Right forelimb (tissue), 1 donor: Measurements from ENCODE around the gene CFAP410.
A peak's percentile ranks its signal among the peaks of the same experiment; 100 is the strongest.
"Not testable (repeated sequence)": the region's sequence is repeated elsewhere in the genome, so short reads cannot be mapped to it uniquely, and the experiment has no call there.

Source experiments
- DNase-seq: peaks from one replicate; pipeline ENCODE4 v3.0.0-alpha.2; 2018

CFAP410 gene

DNA sequence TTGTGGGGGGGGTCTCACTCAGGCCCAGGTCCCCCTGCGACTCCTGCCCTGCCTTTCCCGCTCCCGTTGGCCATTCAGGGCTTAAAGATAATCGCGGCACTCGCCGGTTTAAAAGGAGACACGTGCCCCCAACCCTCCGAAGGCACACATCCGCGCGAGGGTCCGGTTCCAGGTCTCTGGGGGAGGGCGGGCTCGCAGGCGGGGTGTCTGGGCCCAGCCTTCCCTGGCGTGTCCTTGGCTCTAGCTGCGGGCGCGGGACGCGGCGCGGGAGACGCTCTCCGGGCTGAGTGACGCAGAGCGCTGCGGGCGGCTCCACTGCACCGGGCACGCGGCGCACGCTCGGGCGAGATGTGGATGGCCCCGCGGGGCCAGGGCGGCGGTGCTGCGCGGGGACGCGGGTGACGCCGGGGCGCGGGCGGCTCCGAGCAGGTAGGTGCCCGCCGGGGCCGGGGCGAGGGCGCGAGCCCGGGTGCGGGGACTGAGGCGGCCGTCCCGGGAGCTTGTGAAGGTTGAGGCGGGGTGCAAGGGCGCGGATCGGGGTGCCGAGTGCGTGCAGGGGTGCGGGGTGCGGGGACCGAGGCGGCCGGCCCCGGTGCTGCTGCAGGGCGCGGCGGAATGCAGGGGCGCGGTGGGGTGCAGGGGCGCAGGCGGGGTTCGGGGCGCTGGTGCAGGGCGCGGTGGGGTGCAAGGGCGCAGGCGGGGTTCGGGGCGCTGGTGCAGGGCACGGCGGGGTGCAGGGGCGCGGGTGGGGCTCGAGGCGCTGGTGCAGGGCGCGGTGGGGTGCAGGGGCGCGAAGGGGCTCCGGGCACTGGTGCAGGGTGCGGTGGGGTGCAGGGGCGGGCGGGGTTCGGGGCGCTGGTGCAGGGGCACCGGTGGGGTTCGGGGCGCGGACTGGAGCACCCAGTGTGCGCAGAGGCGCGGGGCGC is 10.9 kb upstream of the CFAP410 start:
- DNase-seq: no peak

DNA sequence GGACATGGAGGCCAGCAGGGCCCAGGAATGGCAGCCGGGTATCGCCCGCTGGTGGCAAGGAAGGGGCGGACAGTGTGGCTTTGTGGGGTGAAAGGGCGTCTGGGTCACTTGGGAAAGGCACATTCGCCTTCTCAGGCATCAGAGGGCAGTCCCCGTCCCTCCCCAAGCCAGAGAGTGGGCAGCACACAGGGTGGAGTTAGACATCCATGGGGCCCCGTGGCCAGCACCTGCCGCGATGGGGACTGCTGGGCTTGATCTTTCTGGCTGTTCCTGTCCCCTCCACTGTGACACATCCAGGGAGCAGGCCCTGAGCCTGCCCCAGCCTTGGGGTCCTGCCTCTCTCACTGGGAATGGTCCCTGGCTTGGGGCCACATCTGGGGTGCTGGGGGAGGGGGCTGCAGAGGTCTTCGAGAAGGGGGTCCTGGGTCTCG is 10.2 kb upstream of the CFAP410 start:
- DNase-seq: no peak

DNA sequence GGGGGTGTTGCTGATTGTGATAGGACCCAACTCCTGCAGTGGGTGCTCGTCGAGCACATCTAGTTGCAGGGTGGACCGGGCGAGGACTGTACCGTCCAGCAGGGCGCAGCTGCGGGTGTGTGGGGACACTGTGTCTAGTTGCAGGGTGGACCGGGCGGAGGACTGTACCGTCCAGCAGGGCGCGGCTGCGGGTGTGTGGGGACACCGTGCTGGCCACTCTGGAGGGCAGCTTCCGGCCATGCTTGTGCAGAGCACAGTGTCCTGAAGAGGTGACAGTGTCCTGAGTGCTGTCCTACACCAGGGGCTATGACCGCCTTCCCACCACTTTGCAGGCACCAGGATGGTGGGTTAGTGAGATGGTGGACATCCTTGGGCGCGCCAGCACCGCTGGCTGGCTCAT is 9.7 kb upstream of the CFAP410 start:
- no peak for DNase-seq

DNA sequence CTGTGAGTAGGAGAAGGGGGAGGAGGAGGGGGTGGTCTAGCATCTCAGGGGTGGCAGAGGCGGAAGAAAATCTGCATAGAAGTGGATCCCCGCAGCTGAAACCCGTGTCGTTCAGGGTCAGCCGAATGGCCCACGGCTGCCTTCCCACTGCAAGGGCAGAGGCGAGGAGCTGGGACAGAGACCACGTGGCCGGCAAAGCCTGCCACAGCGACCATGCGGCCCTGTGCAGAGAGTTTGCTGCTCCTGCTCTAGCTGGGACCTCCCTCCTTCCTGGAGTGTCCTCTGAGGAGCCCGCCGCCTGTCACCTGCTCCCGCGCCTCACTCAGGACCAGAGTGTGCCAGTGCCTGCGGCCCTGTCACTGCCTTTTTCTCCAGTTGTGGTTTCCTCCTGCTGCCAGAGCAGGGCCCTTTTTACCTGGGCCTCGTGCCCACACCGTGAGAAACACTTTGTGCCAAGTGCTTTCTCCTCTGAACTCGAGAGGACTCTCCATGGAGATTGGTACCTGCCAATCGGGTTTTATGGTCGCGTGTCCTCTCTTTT is 8.8 kb upstream of the CFAP410 start:
- no peak for DNase-seq

DNA sequence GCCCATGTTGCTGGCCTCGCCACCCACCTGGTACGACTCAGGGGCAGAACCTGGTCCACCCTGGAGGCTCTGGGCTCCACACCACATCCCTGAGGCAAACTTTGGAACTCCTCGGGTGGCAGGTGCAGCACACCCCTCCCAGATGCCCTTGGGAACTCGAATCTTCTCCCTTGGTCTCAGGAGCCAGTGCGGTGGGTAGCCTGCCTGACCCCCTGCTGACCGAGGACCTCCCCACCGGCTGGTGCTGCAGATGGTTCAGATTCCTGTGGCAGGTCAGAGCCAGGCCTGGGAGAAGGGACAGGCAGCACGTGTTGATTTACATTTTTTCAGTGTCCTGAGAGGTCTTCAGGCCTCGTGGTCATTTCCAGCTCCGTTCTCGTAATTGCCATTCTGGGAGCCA is 6.3 kb upstream of the CFAP410 start:
- no peak for DNase-seq

DNA sequence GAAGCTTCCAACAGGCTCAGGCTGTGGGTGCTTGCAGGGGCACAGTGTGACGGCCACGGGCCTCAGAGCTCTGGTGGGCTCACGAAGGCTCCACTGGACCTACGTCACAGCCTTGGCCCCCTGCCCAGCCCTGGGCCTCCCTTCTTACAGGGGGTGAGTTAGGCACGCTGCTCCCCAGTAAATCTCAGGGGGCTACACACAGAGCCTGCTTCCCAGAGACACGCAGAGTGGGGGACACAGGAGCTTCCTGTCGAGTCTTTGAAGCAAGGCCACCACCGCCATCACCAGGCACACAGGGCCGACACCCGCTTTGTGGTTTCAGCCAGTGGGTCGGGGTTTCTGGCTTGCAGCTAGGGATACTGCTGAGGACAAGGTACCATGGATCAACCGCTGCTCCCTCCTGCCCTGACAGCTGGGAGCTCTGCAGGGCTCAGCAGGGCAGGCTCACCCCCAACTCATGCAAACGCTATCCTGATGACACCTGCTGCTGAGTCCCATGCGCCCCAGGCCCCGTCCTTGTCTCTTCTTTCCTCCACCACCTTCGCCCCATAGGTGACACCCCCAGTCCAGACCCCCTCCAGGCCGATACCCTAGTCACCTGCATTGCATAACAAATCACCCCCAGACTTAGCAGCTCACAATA is 5.5 kb upstream of the CFAP410 start:
- DNase-seq: no peak

DNA sequence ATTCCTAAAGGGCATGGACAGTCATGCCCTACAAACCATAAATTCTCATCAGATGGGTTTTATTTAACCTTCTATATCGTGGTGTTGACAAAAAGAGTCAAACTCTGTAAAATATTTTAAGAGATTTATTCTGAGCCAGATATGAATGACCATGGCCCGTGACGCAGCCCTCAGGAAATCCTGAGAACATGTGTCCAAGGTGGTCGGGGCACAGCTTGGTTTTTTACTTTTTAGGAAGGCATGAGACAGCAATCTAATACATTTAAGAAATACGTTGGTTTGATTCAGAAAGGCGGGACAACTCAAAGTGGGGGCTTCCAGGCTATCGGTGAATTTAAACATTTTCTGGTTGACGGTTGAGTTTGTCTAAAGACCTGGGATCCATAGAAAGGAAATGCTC is 3.8 kb upstream of the CFAP410 start:
- not testable (repeated sequence) for DNase-seq

DNA sequence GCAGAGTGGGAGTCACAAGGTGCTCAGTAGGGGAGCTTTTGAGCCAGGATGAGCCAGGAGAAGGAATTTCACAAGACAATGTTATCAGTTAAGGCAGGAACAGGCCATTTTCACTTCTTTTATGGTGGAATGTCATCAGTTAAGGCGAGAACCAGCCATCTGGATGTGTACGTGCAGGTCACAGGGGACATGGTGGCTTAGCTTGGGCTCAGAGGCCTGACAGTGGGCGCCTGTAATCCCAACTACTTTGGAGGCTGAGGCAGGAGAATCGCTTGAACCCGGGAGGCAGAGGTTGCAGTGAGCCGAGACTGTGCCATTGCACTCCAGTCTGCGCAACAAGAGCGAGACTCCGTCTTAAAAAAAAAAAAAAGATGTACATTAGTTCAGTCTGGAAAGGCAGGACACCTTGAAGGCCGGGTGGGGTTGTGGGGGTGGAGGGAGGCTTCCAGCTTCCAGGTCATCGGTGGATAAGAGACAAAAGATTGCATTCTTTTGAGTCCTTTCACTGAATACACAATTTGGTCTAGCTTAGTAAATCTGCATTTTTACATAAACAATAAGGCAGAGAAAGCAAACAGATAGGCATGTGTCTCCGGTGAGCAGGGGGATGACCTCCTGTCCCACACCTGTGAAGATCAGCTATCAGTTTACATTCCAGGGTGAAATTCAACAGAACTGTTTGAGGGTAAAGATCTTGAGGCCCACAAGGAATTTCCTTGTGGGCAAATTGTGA is 2.7 kb upstream of the CFAP410 start:
- not testable (repeated sequence) for DNase-seq

DNA sequence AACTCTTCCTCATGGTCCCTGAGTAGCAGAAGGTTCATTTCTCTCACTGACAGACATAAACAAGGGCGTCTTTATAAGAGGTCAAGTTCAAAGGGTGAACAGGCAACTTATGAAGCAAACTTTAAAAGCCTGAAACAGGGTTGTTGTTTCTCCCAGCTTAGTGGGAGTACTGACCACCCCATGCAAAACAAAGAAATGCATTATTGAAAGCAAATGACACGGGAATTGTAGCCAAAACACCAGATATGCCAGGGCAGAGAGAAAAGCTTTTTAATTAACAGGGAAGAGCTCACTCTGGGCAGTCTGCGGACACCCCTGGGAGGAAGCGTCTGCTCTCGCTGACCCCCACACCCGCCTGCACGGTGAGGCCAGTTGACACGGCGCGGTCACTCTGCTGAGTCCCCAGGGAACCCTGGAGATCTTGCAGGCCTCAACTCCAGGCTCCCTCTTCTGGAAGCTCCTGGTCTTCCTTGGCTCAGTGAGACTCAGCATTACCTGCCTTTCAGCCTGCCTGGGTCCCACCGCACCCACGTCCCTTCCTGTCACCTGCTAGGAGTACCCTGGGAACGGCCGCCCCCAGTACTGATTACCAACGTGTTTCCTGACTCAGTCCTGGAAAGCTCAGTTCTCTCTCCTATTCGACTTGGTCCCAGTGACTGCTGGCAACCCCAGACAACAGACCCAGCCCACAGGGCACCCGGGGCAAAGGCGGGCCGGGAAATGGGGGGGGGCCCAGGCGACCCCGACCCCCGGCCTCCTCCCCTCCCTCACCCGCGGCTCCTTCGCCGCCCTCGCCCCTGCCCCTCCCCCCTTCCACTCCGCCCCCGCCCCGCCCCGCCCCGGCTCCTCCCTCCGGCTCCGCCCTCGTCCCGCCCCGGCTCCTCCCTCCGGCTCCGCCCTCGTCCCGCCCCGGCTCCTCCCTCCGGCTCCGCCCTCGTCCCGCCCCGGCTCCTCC is 972 bp downstream of the CFAP410 start:
- peak; percentile 77 for DNase-seq

DNA sequence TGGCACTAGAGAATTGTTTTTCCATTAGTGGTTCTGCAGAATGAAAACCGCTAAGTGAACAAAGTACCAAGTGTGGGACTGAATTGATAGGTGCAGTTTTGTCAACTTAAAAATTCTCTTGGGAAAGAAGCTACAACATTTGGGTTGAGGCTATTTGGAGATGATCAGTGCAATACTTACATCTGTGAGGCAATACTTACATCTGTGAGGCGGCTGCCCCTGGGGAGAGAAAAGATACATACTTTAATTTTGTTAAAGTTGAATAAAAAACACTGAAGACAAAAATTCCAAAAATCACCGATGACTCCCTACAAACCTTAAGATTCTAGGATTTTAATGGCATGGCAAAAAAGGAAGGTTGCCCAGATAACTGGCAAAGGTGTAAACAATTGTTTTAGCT is 1.7 kb downstream of the CFAP410 start:
- no peak for DNase-seq

DNA sequence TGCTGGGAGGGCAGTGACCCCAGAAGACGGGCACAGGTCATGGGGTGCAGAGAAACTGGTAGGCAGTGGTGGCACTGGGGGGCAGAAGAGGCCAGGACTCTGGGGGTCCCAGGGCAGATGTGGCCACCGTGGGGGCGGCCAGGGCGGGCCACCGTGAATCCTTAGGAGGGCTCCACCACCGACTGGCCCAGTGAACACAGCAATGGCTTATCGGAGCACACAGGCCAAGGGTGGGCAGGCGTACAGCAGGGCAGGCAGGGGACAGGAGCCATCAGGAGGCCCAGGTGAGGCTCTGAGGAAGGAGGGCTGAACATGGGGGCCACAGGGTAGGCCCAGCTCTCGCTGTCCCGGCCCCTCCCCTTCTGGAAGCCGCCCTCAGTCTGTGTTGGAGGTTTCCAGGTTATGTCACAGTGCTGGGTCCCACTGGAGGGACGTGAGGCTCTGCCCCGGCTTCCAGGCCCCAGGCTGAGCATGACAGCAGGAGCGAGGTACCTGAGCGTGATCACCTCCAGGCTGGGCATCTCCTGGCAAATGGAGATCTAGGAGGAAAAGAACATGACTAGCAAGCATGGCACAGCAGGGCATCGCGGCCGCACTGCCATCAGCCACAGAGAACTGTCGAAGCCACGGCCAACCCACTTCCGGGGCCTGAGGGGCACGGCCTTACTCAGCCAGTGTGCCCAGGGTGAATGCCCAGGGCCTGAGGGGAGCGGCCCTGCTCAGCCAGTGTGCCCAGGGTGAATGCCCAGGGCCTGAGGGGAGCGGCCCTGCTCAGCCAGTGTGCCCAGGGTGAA is 3.7 kb downstream of the CFAP410 start:
- DNase-seq: no peak

DNA sequence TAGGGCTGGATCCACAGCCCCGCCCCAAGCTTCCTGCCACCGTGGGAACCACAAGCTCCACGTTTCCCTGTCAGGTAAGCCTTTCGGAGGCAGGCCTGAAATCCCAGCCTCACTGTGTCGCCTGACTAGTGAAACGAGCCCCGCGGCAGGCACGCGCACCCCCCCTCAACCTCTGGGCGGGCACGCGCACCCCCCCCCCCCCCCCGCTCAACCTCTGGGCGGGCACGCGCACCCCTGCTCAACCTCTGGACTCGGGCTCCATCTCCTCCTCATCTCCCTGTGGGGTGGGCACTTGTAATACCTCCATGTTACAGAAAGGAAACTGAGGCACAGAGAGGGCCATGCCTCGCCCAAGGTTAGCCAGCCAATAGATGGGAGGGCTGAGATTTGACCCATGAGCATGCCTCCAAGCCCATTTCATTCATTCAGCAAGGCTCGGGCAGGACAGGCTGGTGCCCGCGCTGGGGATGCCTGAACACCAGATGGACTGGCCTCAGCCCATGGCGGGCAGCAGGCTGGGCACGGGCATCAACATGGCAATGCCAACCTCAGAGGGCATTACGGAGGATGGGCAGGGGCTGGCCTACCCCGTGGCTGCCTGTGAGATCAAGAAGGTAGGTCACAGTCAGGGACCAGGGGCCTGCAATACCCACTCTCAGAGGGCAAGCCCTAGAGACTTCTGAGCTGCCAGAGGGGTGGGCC is 4.7 kb downstream of the CFAP410 start:
- no peak for DNase-seq

DNA sequence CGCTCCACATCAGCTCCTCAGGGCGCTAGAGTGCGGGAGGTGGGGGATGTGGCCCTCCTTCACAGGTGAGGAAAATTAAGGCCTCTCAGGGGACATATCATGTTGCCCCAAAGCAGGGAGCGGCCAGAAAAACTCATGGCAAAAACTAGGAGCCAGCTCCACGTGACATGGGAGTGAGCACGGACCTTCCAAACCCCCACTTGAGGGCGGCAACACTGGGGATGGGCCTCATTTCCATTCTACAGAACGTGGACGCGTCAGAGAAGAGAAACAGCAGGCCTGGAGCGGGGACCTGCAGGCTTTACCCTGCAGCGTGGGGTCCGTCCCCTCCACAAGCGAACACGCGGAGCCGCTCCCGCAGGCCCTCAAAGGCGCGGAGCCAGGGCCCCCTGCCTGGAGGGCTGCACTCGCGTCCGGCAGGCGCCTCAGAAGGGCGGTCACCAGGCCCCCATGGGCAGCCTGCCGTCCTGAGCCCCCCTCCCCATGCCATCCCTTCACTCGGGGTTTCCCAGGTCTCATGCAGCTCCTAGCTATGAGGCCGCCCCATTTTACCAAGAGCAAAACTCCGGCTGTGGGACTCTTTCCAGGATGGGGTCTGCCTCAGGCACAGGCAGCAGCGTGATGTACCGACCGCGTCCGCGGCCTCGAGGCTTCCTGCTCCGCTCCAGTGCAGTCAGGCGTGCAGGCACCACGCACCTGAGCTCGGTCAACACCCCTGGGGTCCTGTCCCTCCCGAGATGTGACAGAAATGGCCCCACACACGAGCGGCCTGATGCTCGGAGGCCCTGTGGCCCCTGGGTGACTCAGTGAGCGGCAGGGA is 5.5 kb downstream of the CFAP410 start:
- no peak for DNase-seq

DNA sequence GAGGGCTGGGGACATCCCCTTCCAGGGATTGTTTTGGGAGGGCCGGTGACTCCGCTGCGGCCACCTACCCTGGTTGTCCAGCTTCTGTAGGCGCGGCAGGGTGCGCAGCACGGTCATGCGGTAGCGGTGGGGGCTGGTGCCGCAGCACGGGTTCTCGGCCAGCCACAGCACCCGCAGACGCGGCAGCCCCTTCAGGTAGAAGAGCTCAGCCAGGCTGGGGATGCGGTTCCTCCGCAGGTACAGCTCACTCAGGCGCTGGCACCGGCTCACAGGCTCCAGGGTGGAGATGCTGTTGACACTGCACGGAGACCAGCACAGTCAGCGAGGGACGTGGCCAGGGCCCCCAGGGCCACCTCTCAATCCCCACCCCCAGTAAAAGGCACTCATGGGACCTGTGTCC is 6.2 kb downstream of the CFAP410 start:
- no peak for DNase-seq

DNA sequence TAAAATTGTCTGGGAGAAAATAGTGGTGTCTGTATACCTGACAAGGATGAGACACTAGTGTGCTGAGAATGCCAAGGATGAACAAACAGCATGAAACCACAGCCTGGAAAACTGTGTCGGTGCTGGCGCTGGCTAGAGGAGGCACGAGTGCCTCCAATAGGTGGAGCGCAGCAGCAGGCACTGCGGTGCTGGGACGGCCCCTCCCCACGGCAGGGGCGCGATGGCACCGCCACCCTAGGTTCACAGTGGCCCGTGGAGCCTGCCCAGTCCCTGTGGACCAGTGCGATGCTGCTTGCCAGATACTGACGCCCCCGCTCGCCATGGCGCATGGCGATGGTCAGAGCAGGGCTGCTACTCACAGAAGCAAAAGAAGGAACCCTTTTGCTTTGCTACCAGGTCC is 6.8 kb downstream of the CFAP410 start:
- DNase-seq: no peak

DNA sequence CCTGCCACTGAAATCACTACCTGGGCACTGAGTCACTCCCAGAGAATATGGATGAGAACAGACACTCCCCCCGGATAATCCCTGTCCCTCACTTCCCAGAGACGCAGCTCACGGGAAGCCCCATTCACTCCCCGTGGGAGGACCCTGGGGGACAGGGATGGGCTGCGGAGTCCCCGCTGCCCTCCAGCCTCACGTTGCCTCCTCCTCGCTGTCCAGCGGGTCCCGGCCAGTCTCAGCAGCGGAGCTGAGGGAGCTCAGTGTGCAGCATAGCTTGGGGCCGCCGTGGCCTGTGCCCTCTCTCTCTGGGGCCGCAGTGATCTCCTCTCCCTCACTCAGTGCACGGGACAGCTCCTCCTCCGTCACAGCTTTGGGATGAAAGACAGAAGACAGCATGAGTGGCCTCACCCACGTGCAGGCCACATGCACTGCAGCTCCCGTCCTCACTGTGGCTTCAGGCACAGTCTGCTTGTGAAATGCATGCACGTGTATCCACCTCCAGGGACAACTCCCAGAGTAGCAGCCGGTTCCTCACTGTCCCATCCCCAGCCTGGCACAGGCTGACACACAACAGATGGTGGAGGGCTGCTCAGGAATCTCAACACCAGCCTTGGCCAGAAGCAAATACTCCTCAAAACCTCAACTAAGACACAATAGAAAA is 7.4 kb downstream of the CFAP410 start:
- no peak for DNase-seq

DNA sequence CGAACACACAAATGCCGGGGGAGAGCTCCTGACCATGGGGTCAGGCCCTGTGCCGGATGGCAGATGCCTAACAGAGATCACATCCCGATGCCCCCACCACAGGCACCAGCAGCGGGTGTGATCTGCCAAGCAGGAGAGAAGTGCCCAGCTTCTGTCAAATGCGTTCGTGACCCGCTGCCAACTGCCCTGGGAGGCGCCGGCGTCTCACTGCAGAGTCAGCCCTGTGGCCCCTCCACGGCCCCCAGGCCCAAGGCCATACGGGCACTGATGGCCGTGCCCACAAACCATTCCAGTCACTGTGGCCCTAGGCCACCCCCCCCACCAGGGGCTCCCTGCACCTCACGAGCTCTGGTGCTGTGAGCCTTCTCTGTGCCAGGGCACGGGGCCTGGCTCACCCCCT is 8.0 kb downstream of the CFAP410 start:
- no peak for DNase-seq

DNA sequence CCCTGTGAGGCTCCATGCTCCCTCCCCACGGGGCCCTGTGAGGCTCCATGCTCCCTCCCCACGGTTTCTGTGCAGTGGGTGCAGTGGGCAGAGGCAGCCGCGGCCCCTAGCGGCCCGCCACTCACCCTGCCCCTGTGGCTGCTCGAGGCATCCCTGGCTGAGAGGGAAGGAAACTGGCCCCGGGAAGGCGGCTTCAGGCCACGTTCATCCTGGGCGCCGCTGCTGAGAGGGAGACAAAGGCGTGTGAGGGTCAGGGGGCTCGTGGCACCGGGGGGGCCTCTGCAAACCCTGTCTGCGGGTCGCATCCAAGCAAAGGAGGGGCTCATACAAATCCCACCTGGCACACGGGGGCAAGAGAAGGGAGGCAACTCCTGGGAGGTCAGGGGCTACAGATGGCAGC is 8.5 kb downstream of the CFAP410 start:
- no peak for DNase-seq
